Stomach (tissue), 4 donors: ENCODE results near the gene NAT9.

Experiments used
- EP300 ChIP-seq: sonication (generic); formaldehyde crosslinking; IDR thresholded peaks from one replicate; pipeline ENCODE4 v1.6.1; 2017; ENCODE audit warnings: antibody characterized with exemption
- POLR2A ChIP-seq, 4 donors: fragments of 450-650 bp; IDR thresholded peaks; one replicate each; pipeline ENCODE4 v1.6.1; 2016; ENCODE audit warnings: antibody characterized with exemption in 4 of 4, control low read depth in 2 of 4, mild to moderate bottlenecking in 1 of 4, moderate library complexity in 1 of 4
- TF ChIP-seq, protein P1 (sequence below), 7 experiments: fragments of 450-650 bp in 4 of 7; fragments of 200-600 bp in 3 of 7; sonication (generic) in 3 of 7; IDR thresholded peaks; one replicate each; pipeline ENCODE4 v1.5.1; 2016 to 2019; ENCODE audit warnings: antibody characterized with exemption in 7 of 7, control low read depth in 2 of 7, mild to moderate bottlenecking in 1 of 7

DNA sequence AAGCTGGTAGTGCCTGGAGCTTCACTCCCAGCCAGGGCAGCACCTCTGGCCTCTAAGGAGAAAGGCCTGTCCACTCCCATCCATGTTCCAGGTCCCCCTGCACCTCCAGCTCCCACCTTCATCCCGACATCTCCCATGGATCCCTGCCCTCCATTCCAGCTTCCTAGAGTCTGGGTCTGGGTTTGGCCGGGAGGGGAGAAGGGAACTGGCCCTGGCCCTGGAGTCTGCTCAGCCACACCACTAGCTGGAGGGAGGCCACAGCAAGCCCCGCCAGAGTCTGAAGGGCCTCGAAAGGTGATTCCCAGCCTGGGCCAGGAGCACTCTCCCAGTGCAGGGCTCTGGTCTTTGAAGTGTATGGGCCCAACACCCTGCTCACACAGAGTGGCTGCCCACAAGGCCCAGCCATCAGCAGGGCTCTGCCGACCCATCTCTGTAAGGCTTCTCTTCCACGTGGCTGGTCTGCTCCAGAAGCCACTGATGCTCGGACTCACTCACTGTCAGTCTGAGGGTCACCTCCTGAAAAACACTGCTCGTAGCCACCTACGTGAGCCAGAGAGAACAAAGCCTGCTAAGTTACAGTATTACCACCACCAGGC is 4.7 kb downstream of the NAT9 start:
- TF ChIP-seq, protein P1, sequence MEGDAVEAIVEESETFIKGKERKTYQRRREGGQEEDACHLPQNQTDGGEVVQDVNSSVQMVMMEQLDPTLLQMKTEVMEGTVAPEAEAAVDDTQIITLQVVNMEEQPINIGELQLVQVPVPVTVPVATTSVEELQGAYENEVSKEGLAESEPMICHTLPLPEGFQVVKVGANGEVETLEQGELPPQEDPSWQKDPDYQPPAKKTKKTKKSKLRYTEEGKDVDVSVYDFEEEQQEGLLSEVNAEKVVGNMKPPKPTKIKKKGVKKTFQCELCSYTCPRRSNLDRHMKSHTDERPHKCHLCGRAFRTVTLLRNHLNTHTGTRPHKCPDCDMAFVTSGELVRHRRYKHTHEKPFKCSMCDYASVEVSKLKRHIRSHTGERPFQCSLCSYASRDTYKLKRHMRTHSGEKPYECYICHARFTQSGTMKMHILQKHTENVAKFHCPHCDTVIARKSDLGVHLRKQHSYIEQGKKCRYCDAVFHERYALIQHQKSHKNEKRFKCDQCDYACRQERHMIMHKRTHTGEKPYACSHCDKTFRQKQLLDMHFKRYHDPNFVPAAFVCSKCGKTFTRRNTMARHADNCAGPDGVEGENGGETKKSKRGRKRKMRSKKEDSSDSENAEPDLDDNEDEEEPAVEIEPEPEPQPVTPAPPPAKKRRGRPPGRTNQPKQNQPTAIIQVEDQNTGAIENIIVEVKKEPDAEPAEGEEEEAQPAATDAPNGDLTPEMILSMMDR (IDR thresholded peaks at IDR 0.05), result no peak
- TF ChIP-seq EP300, result no peak
- TF ChIP-seq POLR2A (IDR thresholded peaks at IDR 0.05), result no peak
